ENCODE measurements around the gene SMIM28. TPM values are rescaled to one million over a fixed set of nuclear protein-coding genes. Genes with fewer than 3 reads are reported as not detected.

SMIM28 gene
- total RNA-seq, 2 donors from 2014 or later: not detected

- H3K36me3 ChIP-seq: peaks cover 44% of the 10 kb centered on the region
- TF ChIP-seq, protein P1, sequence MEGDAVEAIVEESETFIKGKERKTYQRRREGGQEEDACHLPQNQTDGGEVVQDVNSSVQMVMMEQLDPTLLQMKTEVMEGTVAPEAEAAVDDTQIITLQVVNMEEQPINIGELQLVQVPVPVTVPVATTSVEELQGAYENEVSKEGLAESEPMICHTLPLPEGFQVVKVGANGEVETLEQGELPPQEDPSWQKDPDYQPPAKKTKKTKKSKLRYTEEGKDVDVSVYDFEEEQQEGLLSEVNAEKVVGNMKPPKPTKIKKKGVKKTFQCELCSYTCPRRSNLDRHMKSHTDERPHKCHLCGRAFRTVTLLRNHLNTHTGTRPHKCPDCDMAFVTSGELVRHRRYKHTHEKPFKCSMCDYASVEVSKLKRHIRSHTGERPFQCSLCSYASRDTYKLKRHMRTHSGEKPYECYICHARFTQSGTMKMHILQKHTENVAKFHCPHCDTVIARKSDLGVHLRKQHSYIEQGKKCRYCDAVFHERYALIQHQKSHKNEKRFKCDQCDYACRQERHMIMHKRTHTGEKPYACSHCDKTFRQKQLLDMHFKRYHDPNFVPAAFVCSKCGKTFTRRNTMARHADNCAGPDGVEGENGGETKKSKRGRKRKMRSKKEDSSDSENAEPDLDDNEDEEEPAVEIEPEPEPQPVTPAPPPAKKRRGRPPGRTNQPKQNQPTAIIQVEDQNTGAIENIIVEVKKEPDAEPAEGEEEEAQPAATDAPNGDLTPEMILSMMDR (IDR thresholded peaks at IDR 0.05): no peak
- H3K27me3 ChIP-seq (replicated peaks; ENCODE audit: insufficient read depth): no peaks in the 10 kb centered on the region
- no peaks in the 10 kb centered on the region for H3K4me1 ChIP-seq (ENCODE audit: control insufficient read depth in 1 of 2, low read depth in 2 of 2)
- ATAC-seq (ENCODE audit: insufficient number of reproducible peaks, low FRiP score, low read depth) (no peak), DNase-seq (ENCODE audit: low spot score) (no peak)
- H3K27ac ChIP-seq: no peak overlapping the region
- H3K9me3 ChIP-seq: no peaks in the 10 kb centered on the region
- H3K4me3 ChIP-seq: no peak overlapping the region
Observed at GRCh38 chr6:138410972-138411880, 33.5 kb downstream of the SMIM28 start.

GRCh38 chr6:138415125-138415524 lies 37.4 kb downstream of the SMIM28 start:
- H3K9me3 ChIP-seq: no peaks in the 10 kb centered on the region
- TF ChIP-seq, protein P1 (IDR thresholded peaks at IDR 0.05): no peak
- H3K36me3 ChIP-seq: peaks cover 24% of the 10 kb centered on the region
- no peak overlapping the region for H3K4me3 ChIP-seq
- H3K4me1 ChIP-seq (ENCODE audit: control insufficient read depth in 1 of 2, low read depth in 2 of 2): no peaks in the 10 kb centered on the region
- H3K27ac ChIP-seq: no peak overlapping the region
- H3K27me3 ChIP-seq (replicated peaks; ENCODE audit: insufficient read depth): no peaks in the 10 kb centered on the region
- DNase-seq (ENCODE audit: low spot score): no peak
- no peak for ATAC-seq (ENCODE audit: insufficient number of reproducible peaks, low FRiP score, low read depth)

- no peak overlapping the region for H3K4me3 ChIP-seq
- TF ChIP-seq, protein P1 (IDR thresholded peaks at IDR 0.05): no peak
- peaks cover 19% of the 10 kb centered on the region for H3K36me3 ChIP-seq
- DNase-seq (ENCODE audit: low spot score): no peak
- H3K27me3 ChIP-seq (replicated peaks; ENCODE audit: insufficient read depth): no peaks in the 10 kb centered on the region
- H3K4me1 ChIP-seq (ENCODE audit: control insufficient read depth in 1 of 2, low read depth in 2 of 2): no peaks in the 10 kb centered on the region
- no peaks in the 10 kb centered on the region for H3K9me3 ChIP-seq
- no peak overlapping the region for H3K27ac ChIP-seq
- no peak for ATAC-seq (ENCODE audit: insufficient number of reproducible peaks, low FRiP score, low read depth)
Observed at GRCh38 chr6:138416206-138416605, 38.5 kb downstream of the SMIM28 start.

GRCh38 chr6:138417493-138418117 lies 39.9 kb downstream of the SMIM28 start:
- Histone ChIP-seq H3K9me3 (no peaks in the 10 kb centered on the region), H3K27ac (no peak overlapping the region), H3K4me3 (no peak overlapping the region), H3K4me1 (ENCODE audit: control insufficient read depth in 1 of 2, low read depth in 2 of 2) (no peaks in the 10 kb centered on the region), H3K36me3 (peaks cover 9% of the 10 kb centered on the region), H3K27me3 (replicated peaks; ENCODE audit: insufficient read depth) (no peaks in the 10 kb centered on the region)
- TF ChIP-seq, protein P1 (IDR thresholded peaks at IDR 0.05): no peak
- ATAC-seq (ENCODE audit: insufficient number of reproducible peaks, low FRiP score, low read depth): no peak
- no peak for DNase-seq (ENCODE audit: low spot score)

GRCh38 chr6:138418118-138418742 lies 40.5 kb downstream of the SMIM28 start:
- Histone ChIP-seq H3K9me3 (no peaks in the 10 kb centered on the region), H3K36me3 (peaks cover 9% of the 10 kb centered on the region)

More at GRCh38 chr6:138418118-138418742, 40.5 kb downstream of the SMIM28 start:
- no peak overlapping the region for H3K27ac ChIP-seq
- DNase-seq (ENCODE audit: low spot score) (no peak), ATAC-seq (ENCODE audit: insufficient number of reproducible peaks, low FRiP score, low read depth) (no peak)
- no peak overlapping the region for H3K4me3 ChIP-seq
- no peaks in the 10 kb centered on the region for H3K4me1 ChIP-seq (ENCODE audit: control insufficient read depth in 1 of 2, low read depth in 2 of 2)
- TF ChIP-seq, protein P1 (IDR thresholded peaks at IDR 0.05): no peak
- no peaks in the 10 kb centered on the region for H3K27me3 ChIP-seq (replicated peaks; ENCODE audit: insufficient read depth)

All from thoracic aorta (tissue), 2 donors.